Pancreas (tissue), 10 donors: Measurements from ENCODE around the gene ADAMTS2. TPM values are rescaled to one million over a fixed set of nuclear protein-coding genes. Genes with fewer than 3 reads are reported as not detected.

ENCODE experiments used
- ATAC-seq, 4 donors: fragments of 200-7000 bp; cut with Tn5 transposase; one replicate each; pipeline versions ENCODE4 v1.8.0 to v1.9.1; 2020; ENCODE audit warnings: mild to moderate bottlenecking in 4 of 4, moderate library complexity in 4 of 4
- DNase-seq, 6 donors: peaks; one replicate each; pipeline ENCODE4 v3.0.0-alpha.2; 2020
- FAIRE-seq: peaks from 2 replicates; lab custom pipeline; 2012; peaks lifted over from hg19 to GRCh38; lab: Jason Lieb, UNC
- H3K27ac ChIP-seq, 4 donors: fragments of 200-600 bp; sonication (generic); 1 replicate in 3 of 4; 2 replicates in 1 of 4; pipeline versions ENCODE4 v1.5.0 to v1.8.0; 2020
- H3K27me3 ChIP-seq, 4 donors: fragments of 200-600 bp; one replicate each; pipeline ENCODE4 v1.8.0; 2021
- H3K36me3 ChIP-seq, 3 donors: fragments of 200-600 bp; sonication (generic) in 1 of 3; one replicate each; pipeline versions ENCODE4 v1.5.0 to v1.8.0; 2020 to 2021
- H3K4me1 ChIP-seq, 3 donors: fragments of 200-600 bp; one replicate each; pipeline ENCODE4 v1.8.0; 2021
- H3K4me3 ChIP-seq, 4 donors: fragments of 200-600 bp; sonication (generic) in 2 of 4; one replicate each; pipeline versions ENCODE4 v1.5.0 to v1.8.0; 2020 to 2021
- H3K9me3 ChIP-seq, 4 donors: fragments of 200-600 bp; one replicate each; pipeline ENCODE4 v1.8.0; 2021
- CTCF ChIP-seq, 4 donors: fragments of 200-600 bp; sonication (generic) in 3 of 4; IDR thresholded peaks; one replicate each; pipeline versions ENCODE4 v1.5.0 to v1.8.0; 2021; ENCODE audit warnings: antibody characterized with exemption in 4 of 4
- WGBS, 2 donors: extraction: QIAGEN DNeasy Blood & Tissue Kit; methylation state at CpG; one replicate each; pipeline ENCODE4 v1.1.7; 2013; 5-methylcytosine and 5-hydroxymethylcytosine counted together
- intact Hi-C, 3 donors: fragments of 100-400 bp; cut with DNase I; formaldehyde crosslinking; loops; one replicate each; pipeline versions ENCODE4 v1.11.1 to v1.14.2; 2022
- polyA plus RNA-seq, 2 donors: library from polyadenylated mRNA; stranded (reverse); fragments of 200-250 nt; gene quantifications; one replicate each; pipeline ENCODE4 v1.2.3, GENCODE V29; 2013
- total RNA-seq, 6 donors: library from RNA; stranded (reverse); fragmentation: NEBNext Ultra II Directional in 4 of 6; extraction: Animal tissue kit (Norgen Biotek cat#: 25700) in 4 of 6; gene quantifications; one replicate each; pipeline versions ENCODE4 v1.2.1 to v1.2.4, GENCODE V29; 2021 to 2023
- donor health status: healthy with polysubstance abuse.
- donor health status: DM: no; HTN: no; CAD: no; lungs with moderate emphysema.
- donor health status: DM: no; HTN: no; CAD: no.
- donor health status: control.
- donor health status: control.
- donor health status: Bipolar disorder and iron deficiency.
- donor health status: DM: yes; HTN: yes; CAD: no.
- donor health status: DM: no; HTN: no; CAD: no.
- donor health status: DM: no; HTN: no; CAD: no.
- donor health status: DM: yes; HTN: yes; CAD: no.

The ADAMTS2 gene
- total and polyA plus RNA-seq, 8 donors = 1.3 to 18.5 (median 5.8) TPM

GRCh38 chr5:179264783-179265513 is 80.3 kb downstream of the ADAMTS2 start:
- Histone ChIP-seq H3K36me3 (no peaks in the 10 kb centered on the region), H3K27me3 (no peaks in the 10 kb centered on the region), H3K27ac (no peak overlapping the region), H3K4me3 (no peak overlapping the region), H3K9me3 (no peaks in the 10 kb centered on the region), H3K4me1 (no peaks in the 10 kb centered on the region)
- ATAC-seq (no peak), DNase-seq (peak in 1 of 6 donors; percentile 55), FAIRE-seq (no peak)
- intact Hi-C loops = no loop called here
- WGBS, 2 donors = 22 to 33% methylated on average over 24 of the region's 24 CpGs
- no peak for TF ChIP-seq CTCF (IDR thresholded peaks at IDR 0.05)

- no peaks in the 10 kb centered on the region for H3K36me3 ChIP-seq
- no peak for TF ChIP-seq CTCF (IDR thresholded peaks at IDR 0.05)
- DNase-seq (peak in 2 of 6 donors; percentile 5 to 28), ATAC-seq (no peak), FAIRE-seq (no peak)
- intact Hi-C loops = no loop called here
- no peaks in the 10 kb centered on the region for H3K9me3 ChIP-seq
- 49 to 64% methylated on average over 13 of the region's 13 CpGs for WGBS, 2 donors
- H3K27ac ChIP-seq = no peak overlapping the region
- H3K4me3 ChIP-seq = no peak overlapping the region
- H3K27me3 ChIP-seq = no peaks in the 10 kb centered on the region
- H3K4me1 ChIP-seq = no peaks in the 10 kb centered on the region
These were observed 81.0 kb downstream of the ADAMTS2 start for GRCh38 chr5:179264053-179264782.

- Histone ChIP-seq H3K9me3 (no peaks in the 10 kb centered on the region), H3K4me1 (no peaks in the 10 kb centered on the region), H3K4me3 (no peak overlapping the region), H3K27me3 (no peaks in the 10 kb centered on the region), H3K36me3 (no peaks in the 10 kb centered on the region), H3K27ac (no peak overlapping the region)
- FAIRE-seq (no peak), DNase-seq (peak in 1 of 6 donors; percentile 31), ATAC-seq (no peak)
- intact Hi-C loops = no loop called here
- TF ChIP-seq CTCF (IDR thresholded peaks at IDR 0.05) = no peak
- WGBS, 2 donors = 55 to 64% methylated on average over 23 of the region's 23 CpGs
These were observed 81.7 kb downstream of the ADAMTS2 start for GRCh38 chr5:179263391-179264052.

- FAIRE-seq (no peak), ATAC-seq (no peak), DNase-seq (peak in 2 of 6 donors; percentile 10 to 40)
- H3K36me3 ChIP-seq = no peaks in the 10 kb centered on the region
- H3K4me3 ChIP-seq = no peak overlapping the region
- 66 to 73% methylated on average over 29 to 30 of the region's 30 CpGs for WGBS, 2 donors
- H3K4me1 ChIP-seq = no peaks in the 10 kb centered on the region
- no peak for TF ChIP-seq CTCF (IDR thresholded peaks at IDR 0.05)
- intact Hi-C loops = no loop called here
- H3K9me3 ChIP-seq = no peaks in the 10 kb centered on the region
- H3K27ac ChIP-seq = no peak overlapping the region
- H3K27me3 ChIP-seq = no peaks in the 10 kb centered on the region
These were observed 82.9 kb downstream of the ADAMTS2 start for GRCh38 chr5:179262126-179262920.
